D341Med (cell line): Measurements from ENCODE around the gene MEI1.

Experiments used
- DNase-seq: peaks from one replicate; pipeline ENCODE4 v3.0.0; 2012; ENCODE audit warnings: low spot score

MEI1 gene

GRCh38 chr22:41841085-41841712, 141.9 kb downstream of the MEI1 start:
- DNase-seq: no peak

DNA sequence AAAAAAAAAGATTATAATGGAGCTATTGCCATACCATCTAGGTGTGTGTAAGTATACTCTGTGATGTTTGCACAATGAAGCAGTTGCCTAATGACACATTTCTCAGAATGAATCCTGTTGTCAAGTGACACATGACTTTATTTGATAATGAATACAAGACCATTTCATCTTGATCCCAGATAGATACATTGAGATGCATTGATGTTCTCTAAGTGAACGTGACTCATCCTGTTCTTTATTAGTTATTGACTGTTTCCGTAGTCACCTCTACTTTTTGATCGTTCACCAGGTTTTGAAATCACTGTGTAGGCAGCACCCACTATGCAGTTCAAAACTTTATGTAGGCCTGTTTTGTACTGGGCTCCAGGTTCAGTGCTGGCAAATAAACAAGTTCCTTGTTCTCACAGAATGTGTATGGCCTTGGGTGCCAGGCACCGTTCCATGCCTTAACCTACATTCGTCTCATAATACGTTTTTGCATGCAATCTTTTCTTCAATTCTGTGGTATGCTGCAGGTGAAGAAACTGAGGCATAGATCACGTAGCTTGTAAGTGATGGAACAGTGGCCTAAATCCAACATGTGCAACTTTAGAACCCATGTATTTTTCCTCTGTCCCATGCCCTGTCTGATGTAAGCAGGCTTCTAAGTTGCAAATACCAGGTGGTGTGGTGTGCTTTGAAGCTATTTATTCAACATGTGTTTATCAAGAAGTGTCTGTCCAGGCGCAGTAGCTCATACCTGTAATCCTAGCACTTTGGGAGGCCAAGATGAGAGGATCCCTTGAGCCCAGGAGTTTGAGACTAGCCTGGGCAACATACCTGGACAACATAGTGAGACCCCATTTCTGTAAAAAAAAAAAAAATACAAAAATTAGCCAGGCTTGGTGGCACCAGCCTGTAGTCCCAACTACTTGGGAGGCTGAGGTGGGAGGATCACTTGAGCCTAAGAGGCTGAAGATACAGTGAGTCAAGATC, 144.0 kb downstream of the MEI1 start:
- no peak for DNase-seq

DNA sequence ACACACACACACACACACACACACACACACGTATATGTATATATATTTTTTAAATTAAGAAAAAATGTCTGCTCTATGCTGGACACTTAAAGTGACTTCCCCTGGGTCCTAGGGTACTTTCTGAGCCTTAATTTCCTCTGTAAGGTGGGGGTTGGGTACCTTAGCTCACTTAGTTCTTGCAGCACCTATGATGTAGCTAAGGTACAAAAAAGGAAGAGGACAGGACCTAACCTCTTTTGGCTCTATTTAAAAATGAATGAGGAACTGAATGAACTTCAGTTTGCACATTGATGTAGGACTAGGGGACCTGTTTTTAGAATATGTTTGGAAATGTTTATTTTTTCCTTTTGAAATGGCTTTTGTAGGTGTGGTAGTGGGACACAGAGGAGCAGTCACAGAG, 144.7 kb downstream of the MEI1 start:
- no peak for DNase-seq

GRCh38 chr22:41844513-41844912, 145.2 kb downstream of the MEI1 start:
- DNase-seq: no peak

DNA sequence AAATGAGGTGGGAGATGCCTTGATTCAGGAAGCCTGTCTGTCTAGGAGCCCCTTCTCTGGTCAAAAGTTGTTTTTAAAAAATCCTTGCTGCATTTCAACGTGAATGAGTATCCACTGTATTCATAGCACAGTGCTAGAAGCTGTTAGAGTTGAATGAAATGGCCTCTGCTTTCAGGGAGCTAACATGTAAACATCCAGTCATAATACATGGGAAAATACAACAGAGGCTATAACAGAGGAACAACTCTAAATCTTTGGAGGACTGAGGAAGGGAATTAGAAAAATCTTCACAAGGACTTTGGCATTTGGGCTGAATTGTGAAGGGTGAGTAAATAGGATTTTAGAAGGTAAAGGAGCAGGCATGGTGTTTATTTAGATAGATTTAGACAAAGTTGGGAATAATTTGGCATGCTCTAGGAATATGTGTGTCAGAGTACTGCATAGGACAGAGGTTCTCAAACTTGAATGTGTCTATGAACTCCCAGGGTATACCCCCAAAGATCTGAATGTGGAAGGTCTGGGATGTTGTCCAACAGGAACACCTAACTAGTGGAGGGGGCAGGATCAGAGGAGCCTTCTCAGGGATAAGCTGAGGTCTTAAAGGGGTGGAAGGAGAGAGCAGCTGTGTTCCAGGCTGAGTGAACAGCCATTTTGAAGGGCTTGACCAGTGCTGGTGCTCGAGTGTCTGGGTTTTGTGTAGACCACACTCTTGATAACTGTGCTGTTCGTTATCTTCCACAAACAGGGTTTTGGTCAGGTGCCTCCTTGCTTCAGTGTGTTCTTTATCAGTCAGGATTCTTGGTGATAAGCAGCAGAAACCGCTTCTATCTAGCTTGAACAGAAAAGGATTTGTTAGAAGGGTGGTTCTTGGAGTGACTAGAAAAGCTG, 146.3 kb downstream of the MEI1 start:
- no peak for DNase-seq

- DNase-seq: no peak
Measured at GRCh38 chr22:41846268-41846987, 147.1 kb downstream of the MEI1 start.

- DNase-seq: no peak
Measured at GRCh38 chr22:41847300-41847699, 148.0 kb downstream of the MEI1 start.

DNA sequence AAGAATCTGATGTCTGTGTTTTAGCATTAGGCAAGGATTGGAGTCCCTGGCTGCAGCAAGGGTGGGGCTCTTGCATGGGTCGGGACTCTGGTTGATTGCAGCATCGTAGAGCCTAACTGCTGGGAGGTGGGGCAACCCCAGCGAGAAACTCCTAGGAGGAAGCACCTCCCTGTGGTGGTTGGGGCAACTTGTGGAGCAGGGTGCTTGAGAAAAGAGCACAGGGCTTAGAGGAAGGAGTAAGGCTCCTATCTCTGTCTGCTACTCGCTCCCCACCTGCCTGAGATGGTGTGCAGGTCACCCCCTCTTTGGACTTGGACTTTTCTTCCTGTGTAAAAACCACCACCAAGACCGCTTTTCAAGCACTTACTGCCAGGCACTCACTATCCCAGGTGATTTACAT, 149.2 kb downstream of the MEI1 start:
- DNase-seq: no peak
